ENCODE measurements around the gene AK1. TPM values are rescaled to one million over a fixed set of nuclear protein-coding genes. Genes with fewer than 3 reads are reported as not detected.

AK1 gene
- total and polyA plus RNA-seq, 2 of the 13 experiments (the other 11 are each of a cell fraction or from before 2014, with no cell fraction given) = 19.1 to 32.8 TPM

DNA sequence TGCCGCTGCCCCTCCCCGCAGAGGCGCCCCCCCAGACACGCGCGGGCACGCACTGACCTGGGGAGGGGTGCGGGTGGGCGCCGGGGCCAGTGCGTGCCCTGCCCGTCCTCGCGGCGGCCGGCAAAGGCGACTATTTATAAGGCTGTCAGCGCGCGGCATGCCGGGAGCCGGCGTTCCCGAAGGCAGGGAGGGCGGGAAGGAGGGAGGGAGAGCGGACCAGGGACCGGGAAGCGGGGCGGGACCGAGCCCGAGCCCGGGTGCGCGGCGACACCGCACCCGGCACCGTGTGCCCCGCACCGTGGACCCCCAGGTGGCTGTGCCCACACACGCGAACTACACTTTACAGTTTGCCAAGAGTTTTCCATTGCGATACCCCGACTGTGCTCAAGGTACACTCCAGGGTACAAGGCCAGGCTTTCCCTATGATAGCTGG, at the start of gene AK1 (continued):
- TF ChIP-seq THAP7 (CRISPR knock-in tag; IDR thresholded peaks at IDR 0.05) = no peak
- no peak for TF ChIP-seq ZNF282 (IDR thresholded peaks at IDR 0.05; ENCODE audit: partially characterized antibody)
- no peak for TF ChIP-seq ELF1 (CRISPR knock-in tag; IDR thresholded peaks at IDR 0.05)
- TF ChIP-seq ZNF883 (CRISPR knock-in tag; IDR thresholded peaks at IDR 0.05; ENCODE audit: not compliant biosample characterization) = no peak
- TF ChIP-seq ISL2 (CRISPR knock-in tag; IDR thresholded peaks at IDR 0.05) = no peak
- TF ChIP-seq EED (CRISPR knock-in tag; IDR thresholded peaks at IDR 0.05) = no peak
- no peak; the same call in 1 of the 2 replicates for TF ChIP-seq ZNF558 (CRISPR knock-in tag; IDR thresholded peaks at IDR 0.05; ENCODE audit: borderline replicate concordance)
- peak; percentile 62 for TF ChIP-seq MAX (IDR thresholded peaks at IDR 0.05)
- no peak for TF ChIP-seq ZSCAN20 (CRISPR knock-in tag; IDR thresholded peaks at IDR 0.05; ENCODE audit: borderline replicate concordance)
- no peak for TF ChIP-seq HMGXB3 (CRISPR knock-in tag; IDR thresholded peaks at IDR 0.05; ENCODE audit: borderline replicate concordance)
- no peak for TF ChIP-seq CBFB (CRISPR knock-in tag; IDR thresholded peaks at IDR 0.05)
- no peak for TF ChIP-seq IKZF1 (IDR thresholded peaks at IDR 0.05)
- TF ChIP-seq ZBTB1 (CRISPR knock-in tag; IDR thresholded peaks at IDR 0.05; ENCODE audit: borderline replicate concordance) = no peak
- TF ChIP-seq ISX (CRISPR knock-in tag; conservative IDR thresholded peaks at IDR 0.05) = no peak
- no peak for TF ChIP-seq RAD51 (IDR thresholded peaks at IDR 0.05; ENCODE audit: borderline replicate concordance)
- TF ChIP-seq, protein P1, sequence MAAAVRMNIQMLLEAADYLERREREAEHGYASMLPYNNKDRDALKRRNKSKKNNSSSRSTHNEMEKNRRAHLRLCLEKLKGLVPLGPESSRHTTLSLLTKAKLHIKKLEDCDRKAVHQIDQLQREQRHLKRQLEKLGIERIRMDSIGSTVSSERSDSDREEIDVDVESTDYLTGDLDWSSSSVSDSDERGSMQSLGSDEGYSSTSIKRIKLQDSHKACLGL (CRISPR knock-in tag; IDR thresholded peaks at IDR 0.05) = peak; percentile 39; the same call in 1 of the 2 replicates
- TF ChIP-seq ZNF577 (CRISPR knock-in tag; IDR thresholded peaks at IDR 0.05; ENCODE audit: borderline replicate concordance, low read depth) = no peak
- no peak for TF ChIP-seq ZBTB33 (CRISPR knock-in tag; IDR thresholded peaks at IDR 0.05)
- peak; percentile 83 for TF ChIP-seq AGO2 (optimal IDR thresholded peaks at IDR 0.05; ENCODE audit: low read depth, low read length)
- no peak for TF ChIP-seq SKI (IDR thresholded peaks at IDR 0.05; ENCODE audit: partially characterized antibody)
- TF ChIP-seq MTA3 (CRISPR knock-in tag; IDR thresholded peaks at IDR 0.05) = no peak
- no peak; the same call in 1 of the 2 replicates for TF ChIP-seq AKAP8 (CRISPR knock-in tag; IDR thresholded peaks at IDR 0.05)
- peak; percentile 44; the same call in 1 of the 2 replicates for TF ChIP-seq HIC2 (CRISPR knock-in tag; IDR thresholded peaks at IDR 0.05; ENCODE audit: low read depth)

Data from HepG2 (cell line).